Thoracic aorta endothelial cell (primary cell): ENCODE data around the gene OR10G7. TPM values are rescaled to one million over a fixed set of nuclear protein-coding genes. Genes with fewer than 3 reads are reported as not detected.

Experiments used
- total RNA-seq: library from RNA; depleted of rRNA; stranded (reverse); fragments of >200 nt; gene quantifications from 2 replicates; pipeline ENCODE4 v1.2.3, GENCODE V29; 2012

OR10G7 gene, protein sequence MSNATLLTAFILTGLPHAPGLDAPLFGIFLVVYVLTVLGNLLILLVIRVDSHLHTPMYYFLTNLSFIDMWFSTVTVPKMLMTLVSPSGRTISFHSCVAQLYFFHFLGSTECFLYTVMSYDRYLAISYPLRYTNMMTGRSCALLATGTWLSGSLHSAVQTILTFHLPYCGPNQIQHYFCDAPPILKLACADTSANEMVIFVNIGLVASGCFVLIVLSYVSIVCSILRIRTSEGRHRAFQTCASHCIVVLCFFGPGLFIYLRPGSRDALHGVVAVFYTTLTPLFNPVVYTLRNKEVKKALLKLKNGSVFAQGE
- not detected in 2 replicates for total RNA-seq

DNA sequence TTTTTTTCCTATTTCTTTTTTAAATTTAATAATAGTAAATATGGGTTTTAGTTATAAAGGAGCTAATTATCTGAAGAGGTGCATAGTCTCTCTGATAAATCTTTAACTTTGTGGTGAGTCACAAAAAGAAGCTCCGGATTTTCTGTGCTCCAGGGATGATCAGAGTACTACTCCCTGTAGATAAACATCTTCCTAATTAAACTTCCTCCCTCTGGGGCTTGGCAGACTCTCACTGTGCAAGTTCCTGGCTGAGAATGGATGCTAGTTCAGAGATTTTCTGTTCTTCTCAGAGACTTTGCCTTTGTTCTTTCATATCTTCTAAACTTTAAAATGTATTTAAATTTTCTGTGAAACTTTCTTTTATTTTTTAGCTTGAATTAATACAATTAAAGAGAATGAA, at the start of gene OR10G7:
Gene OR10G7, minus strand, starts transcription at position 72 of the 400 bp plus-strand sequence. CDS start 2,324 bp downstream, outside the sequence.

DNA sequence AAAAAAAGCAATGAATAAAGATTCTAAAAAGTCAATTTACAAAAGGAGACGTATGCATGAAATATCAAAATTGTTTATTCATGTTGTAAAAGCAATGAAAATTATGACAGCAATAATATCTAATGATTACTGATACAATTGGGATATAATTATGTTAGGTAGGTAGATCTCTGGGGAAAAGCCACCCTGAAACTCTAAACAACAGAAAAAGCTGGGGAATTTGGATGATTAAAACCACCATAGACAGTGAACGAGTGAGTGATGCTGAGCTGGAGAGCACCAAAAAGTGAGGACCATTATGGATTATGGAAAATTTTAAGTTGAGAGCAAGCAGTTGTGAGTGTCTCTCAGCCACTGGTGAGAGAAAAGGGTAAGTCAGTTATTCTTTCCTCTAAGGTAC, 14.6 kb downstream of the OR10G7 start, which contains the start of gene OR10G8:
Gene OR10G8, plus strand, starts transcription at position 301 of the 400 bp plus-strand sequence. CDS start 2,825 bp downstream, outside the sequence.

DNA sequence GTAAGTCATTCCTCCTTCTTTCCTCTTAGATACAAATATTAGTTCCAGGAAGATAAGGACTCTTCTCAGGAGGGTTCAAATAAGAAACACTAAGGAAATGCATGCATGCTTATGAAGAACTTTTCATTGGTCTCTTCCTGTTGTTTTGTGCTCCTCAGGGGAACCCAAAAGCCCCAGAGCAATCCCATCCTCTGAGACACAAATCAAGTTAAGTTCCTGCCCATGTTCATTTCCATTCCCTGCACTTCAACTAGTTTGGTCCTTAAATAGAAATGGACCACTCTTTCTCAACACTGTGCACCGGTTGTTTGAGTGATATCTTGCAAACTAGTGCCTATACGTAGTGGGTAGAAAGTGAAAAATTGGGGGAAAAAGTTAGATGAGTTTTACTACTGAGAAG, 28.4 kb downstream of the OR10G7 start, which contains the start of gene OR10G4:
Gene OR10G4, plus strand, starts transcription at position 301 of the 400 bp plus-strand sequence. CDS start 2,578 bp downstream, outside the sequence.

DNA sequence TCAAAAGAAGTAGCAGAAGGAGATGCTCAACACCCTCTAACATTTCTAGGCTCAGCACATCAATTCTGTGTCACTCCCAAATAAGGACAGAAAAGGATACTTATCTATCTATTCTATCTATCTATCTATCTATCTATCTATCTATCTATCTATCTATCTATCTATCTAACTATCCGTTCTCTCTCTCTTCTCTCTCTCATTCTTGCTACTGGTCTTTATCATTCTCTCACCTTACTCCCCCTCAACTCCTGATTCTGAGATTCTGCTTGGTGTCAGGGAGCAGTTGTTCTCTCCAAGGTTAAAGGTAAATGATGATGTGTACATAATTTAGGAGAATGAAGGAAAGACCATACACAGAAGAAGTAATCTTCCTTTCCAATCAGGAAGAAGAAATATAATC, 46.0 kb downstream of the OR10G7 start, which contains the start of gene OR10G6:
Gene OR10G6, minus strand, starts transcription at position 43 of the 400 bp plus-strand sequence. Its CDS starts 0 bp downstream, at position 43.

Other genes starting within 250 kb of the OR10G7 start
- not detected in 2 replicates for gene OR6M1, start 235.0 kb downstream of the OR10G7 start, total RNA-seq
- gene TMEM225, start 155.7 kb downstream of the OR10G7 start, total RNA-seq: not detected in 2 replicates
- gene OR8D4, start 139.2 kb downstream of the OR10G7 start, total RNA-seq: under 0.01 TPM in 1 of 2 replicates, not detected in the other
- not detected in 2 replicates for gene OR4D5, start 101.7 kb downstream of the OR10G7 start, total RNA-seq
- not detected in 2 replicates for gene OR6T1, start 97.5 kb downstream of the OR10G7 start, total RNA-seq
- not detected in 2 replicates for gene OR10S1, start 63.5 kb downstream of the OR10G7 start, total RNA-seq
- gene OR10G6, start 46.2 kb downstream of the OR10G7 start, total RNA-seq: not detected in 2 replicates
- 0.13 TPM in 1 of 2 replicates, not detected in the other for gene OR10G4, start 28.3 kb downstream of the OR10G7 start, total RNA-seq
- 0.14 TPM in 1 of 2 replicates, not detected in the other for gene OR10G9, start 18.3 kb downstream of the OR10G7 start, total RNA-seq
- gene OR10G8, start 14.5 kb downstream of the OR10G7 start, total RNA-seq: not detected in 2 replicates
- 14.9 and 18.2 TPM in 2 replicates for gene VWA5A, start 74.1 kb upstream of the OR10G7 start, total RNA-seq
- under 0.01 TPM in 1 of 2 replicates, not detected in the other for gene OR10D3, start 142.0 kb upstream of the OR10G7 start, total RNA-seq
- gene OR8G1, start 199.8 kb upstream of the OR10G7 start, total RNA-seq: not detected in 2 replicates
- gene OR8G5, start 215.1 kb upstream of the OR10G7 start, total RNA-seq: not detected in 2 replicates